SK-N-SH (cell line): ENCODE results near the gene PBX1.

Source experiments
- CTCF ChIP-seq: fragments of 200-600 bp; sonication (generic); IDR thresholded peaks from 2 replicates; pipeline ENCODE4 v1.6.1; 2017; ENCODE audit warnings: antibody characterized with exemption, mild to moderate bottlenecking, moderate library complexity
- ELF1 ChIP-seq: IDR thresholded peaks from 2 replicates; pipeline ENCODE4 v1.4.0; 2012
- EP300 ChIP-seq, 2 experiments: IDR thresholded peaks; 2 replicates each; pipeline versions ENCODE4 v1.4.0 to v1.6.1; 2012; ENCODE audit warnings: borderline replicate concordance in 1 of 2, low read depth in 1 of 2, low read length in 1 of 2
- FOSL2 ChIP-seq: IDR thresholded peaks from 2 replicates; pipeline ENCODE4 v1.4.0; 2012; ENCODE audit warnings: low read depth, mild to moderate bottlenecking, moderate library complexity, borderline replicate concordance
- FOXJ3 ChIP-seq: sonication (generic); formaldehyde crosslinking; IDR thresholded peaks from 2 replicates; pipeline ENCODE4 v1.5.1; 2020; ENCODE audit warnings: mild to moderate bottlenecking, missing genetic modification reagents
- MXI1 ChIP-seq: IDR thresholded peaks from 2 replicates; pipeline ENCODE4 v1.6.1; 2012; ENCODE audit warnings: mild to moderate bottlenecking, low read depth, low read length, improper control_type of control experiment
- NRF1 ChIP-seq: IDR thresholded peaks from 2 replicates; pipeline ENCODE4 v1.6.1; 2012; ENCODE audit warnings: low read depth, mild to moderate bottlenecking, low read length
- POLR2AphosphoS5 ChIP-seq: IDR thresholded peaks from 2 replicates; pipeline ENCODE4 v1.6.1; 2012; ENCODE audit warnings: low read depth, low read length
- RAD21 ChIP-seq: IDR thresholded peaks from 2 replicates; pipeline ENCODE4 v1.6.1; 2012; ENCODE audit warnings: mild to moderate bottlenecking, low read length
- REST ChIP-seq: IDR thresholded peaks from 2 replicates; pipeline ENCODE4 v1.6.1; 2012; ENCODE audit warnings: mild to moderate bottlenecking, low read depth, low read length, moderate library complexity
- SMC3 ChIP-seq: IDR thresholded peaks from 2 replicates; pipeline ENCODE4 v1.6.1; 2012; ENCODE audit warnings: low read depth, low read length, improper control_type of control experiment
- ZBTB33 ChIP-seq: IDR thresholded peaks from 2 replicates; pipeline ENCODE4 v1.4.0; 2012; ENCODE audit warnings: low read depth, borderline replicate concordance

- TF ChIP-seq ZBTB33 = no peak
- peak in 1 of 2 experiments; percentile 76; a peak in 2 of 4 replicates for TF ChIP-seq EP300 (IDR thresholded peaks at IDR 0.05; ENCODE audit: borderline replicate concordance in 1 of 2, low read depth in 1 of 2, low read length in 1 of 2)
- TF ChIP-seq CTCF = no peak
- TF ChIP-seq SMC3 = no peak
- TF ChIP-seq POLR2AphosphoS5 = no peak
- no peak for TF ChIP-seq MXI1
- no peak for TF ChIP-seq RAD21
- TF ChIP-seq REST = no peak
- TF ChIP-seq ELF1 = no peak
- no peak for TF ChIP-seq FOXJ3 (CRISPR knock-in tag)
- no peak for TF ChIP-seq FOSL2
- no peak for TF ChIP-seq NRF1
Measured at GRCh38 chr1:164754088-164754600, 195.2 kb downstream of the PBX1 start.
